H1 (cell line): ENCODE measurements around the gene PPP1R12C.

ENCODE experiments used
- ATF3 ChIP-seq: IDR thresholded peaks from 2 replicates; pipeline ENCODE4 v1.6.1; 2011; ENCODE audit warnings: low read depth, mild to moderate bottlenecking, low read length; ENCODE audit not compliant: insufficient read depth
- BACH1 ChIP-seq: IDR thresholded peaks from 2 replicates; pipeline ENCODE4 v1.6.1; 2012; ENCODE audit warnings: low read length, improper control_type of control experiment
- BRCA1 ChIP-seq: IDR thresholded peaks from 2 replicates; pipeline ENCODE4 v1.6.1; 2012; ENCODE audit warnings: low read depth, low read length, improper control_type of control experiment
- CTCF ChIP-seq, 3 experiments: IDR thresholded peaks; 1 replicate in 2 of 3; 2 replicates in 1 of 3; pipeline versions ENCODE4 v1.5.1 to v1.6.1; 2011; ENCODE audit warnings: low read length in 3 of 3, mild to moderate bottlenecking in 3 of 3, inconsistent platforms in 2 of 3, low read depth in 1 of 3, moderate library complexity in 1 of 3; ENCODE audit not compliant: insufficient read depth in 1 of 3; ENCODE audit errors: control extremely low read depth in 1 of 3
- EP300 ChIP-seq, 2 experiments: IDR thresholded peaks; 1 replicate in 1 of 2; 2 replicates in 1 of 2; pipeline ENCODE4 v1.6.1; 2011 to 2012; ENCODE audit warnings: low read depth in 2 of 2, low read length in 2 of 2, mild to moderate bottlenecking in 2 of 2, borderline replicate concordance in 1 of 2, inconsistent platforms in 1 of 2, moderate library complexity in 1 of 2
- EZH2 ChIP-seq: fragments of 200-600 bp; sonication (generic); IDR thresholded peaks from 2 replicates; pipeline ENCODE4 v1.7.1; 2012; ENCODE audit warnings: low read depth, mild to moderate bottlenecking, moderate library complexity, low read length, inconsistent platforms; ENCODE audit not compliant: severe bottlenecking
- FOSL1 ChIP-seq: IDR thresholded peaks from 2 replicates; pipeline ENCODE4 v1.6.1; 2011; ENCODE audit warnings: mild to moderate bottlenecking, low read depth, low read length, moderate library complexity; ENCODE audit not compliant: insufficient read depth
- HDAC6 ChIP-seq: IDR thresholded peaks from one replicate; pipeline ENCODE4 v1.7.1; 2012; ENCODE audit warnings: low read depth, mild to moderate bottlenecking, inconsistent platforms, low read length, moderate library complexity
- JUND ChIP-seq: IDR thresholded peaks from 2 replicates; pipeline ENCODE4 v1.6.1; 2011; ENCODE audit warnings: mild to moderate bottlenecking, improper control_type of control experiment, low read length
- POLR2A ChIP-seq, 2 experiments: IDR thresholded peaks; 1 replicate in 1 of 2; 2 replicates in 1 of 2; pipeline ENCODE4 v1.6.1; 2011; ENCODE audit warnings: low read depth in 2 of 2, low read length in 2 of 2, mild to moderate bottlenecking in 2 of 2; ENCODE audit errors: control extremely low read depth in 1 of 2
- POLR2AphosphoS5 ChIP-seq: IDR thresholded peaks from 2 replicates; pipeline ENCODE4 v1.6.1; 2011; ENCODE audit warnings: low read depth, low read length
- SRF ChIP-seq: IDR thresholded peaks from 2 replicates; pipeline ENCODE4 v1.6.1; 2011; ENCODE audit warnings: mild to moderate bottlenecking, low read depth, low read length, moderate library complexity
- TBP ChIP-seq: IDR thresholded peaks from 2 replicates; pipeline ENCODE4 v1.6.1; 2011; ENCODE audit warnings: low read depth, low read length, improper control_type of control experiment
- YY1 ChIP-seq: IDR thresholded peaks from 2 replicates; pipeline ENCODE4 v1.6.1; 2011; ENCODE audit warnings: low read depth, mild to moderate bottlenecking, low read length

GRCh38 chr19:55116859-55117662, at the start of gene PPP1R12C:
- TF ChIP-seq EP300 (IDR thresholded peaks at IDR 0.05; ENCODE audit: borderline replicate concordance in 1 of 2, low read depth in 2 of 2, low read length in 2 of 2) (no peak), POLR2AphosphoS5 (no peak), YY1 (no peak), ATF3 (no peak), SRF (no peak), EZH2 (no peak), BACH1 (no peak), POLR2A (IDR thresholded peaks at IDR 0.05; ENCODE audit: control extremely low read depth in 1 of 2, low read depth in 2 of 2, low read length in 2 of 2) (no peak), JUND (no peak), CTCF (IDR thresholded peaks at IDR 0.05; ENCODE audit: control extremely low read depth in 1 of 3, insufficient read depth in 1 of 3, low read depth in 1 of 3, low read length in 3 of 3) (no peak), HDAC6 (no peak), FOSL1 (no peak), BRCA1 (no peak), TBP (no peak)
